HepG2 (cell line): ENCODE results near the gene ZNF512B. TPM values are rescaled to one million over a fixed set of nuclear protein-coding genes. Genes with fewer than 3 reads are reported as not detected.
A peak's percentile ranks its signal among the peaks of the same experiment; 100 is the strongest.

Experiments used
- AHR ChIP-seq: IDR thresholded peaks from 2 replicates; pipeline ENCODE4 v1.6.1; 2018; ENCODE audit warnings: missing genetic modification reagents, missing compliant biosample characterization
- ARNTL ChIP-seq: sonication (generic); formaldehyde crosslinking; IDR thresholded peaks from 2 replicates; pipeline ENCODE4 v1.4.0; 2020; ENCODE audit warnings: mild to moderate bottlenecking, missing genetic modification reagents
- BRD4 ChIP-seq: sonication (generic); formaldehyde crosslinking; IDR thresholded peaks from 2 replicates; pipeline ENCODE4 v1.4.0; 2020; ENCODE audit warnings: missing genetic modification reagents
- EZH2 ChIP-seq: conservative IDR thresholded peaks from 2 replicates; pipeline ENCODE4 v1.6.1; 2012; ENCODE audit warnings: mild to moderate bottlenecking, low read depth, low read length, moderate library complexity
- FOXC1 ChIP-seq: sonication (generic); formaldehyde crosslinking; IDR thresholded peaks from 2 replicates; pipeline ENCODE4 v1.8.0; 2022; ENCODE audit warnings: mild to moderate bottlenecking, missing genetic modification reagents, borderline replicate concordance
- FOXJ3 ChIP-seq: sonication (generic); formaldehyde crosslinking; IDR thresholded peaks from 2 replicates; pipeline ENCODE4 v1.4.0; 2020; ENCODE audit warnings: missing genetic modification reagents, mild to moderate bottlenecking, borderline replicate concordance
- HOXA9 ChIP-seq: sonication (generic); formaldehyde crosslinking; IDR thresholded peaks from 2 replicates; pipeline ENCODE4 v1.8.1; 2022; ENCODE audit warnings: missing genetic modification reagents, mild to moderate bottlenecking, moderate library complexity, borderline replicate concordance
- MED8 ChIP-seq: sonication (generic); formaldehyde crosslinking; IDR thresholded peaks from 2 replicates; pipeline ENCODE4 v1.8.1; 2023; ENCODE audit warnings: mild to moderate bottlenecking, missing genetic modification reagents; ENCODE audit not compliant: insufficient replicate concordance
- RORA ChIP-seq: sonication (generic); formaldehyde crosslinking; IDR thresholded peaks from 2 replicates; pipeline ENCODE4 v1.5.0; 2020; ENCODE audit warnings: mild to moderate bottlenecking, missing genetic modification reagents, moderate library complexity
- SP5 ChIP-seq: IDR thresholded peaks from 2 replicates; pipeline ENCODE4 v1.6.1; 2016; ENCODE audit warnings: low read depth, borderline replicate concordance
- TCF7 ChIP-seq: sonication (generic); IDR thresholded peaks from 2 replicates; pipeline ENCODE4 v1.6.1; 2016; ENCODE audit warnings: antibody characterized with exemption, low read depth
- ZFP41 ChIP-seq: sonication (generic); formaldehyde crosslinking; IDR thresholded peaks from 2 replicates; pipeline ENCODE4 v1.4.0; 2020; ENCODE audit warnings: mild to moderate bottlenecking, missing genetic modification reagents, borderline replicate concordance
- ZFP62 ChIP-seq: sonication (generic); formaldehyde crosslinking; IDR thresholded peaks from 2 replicates; pipeline ENCODE4 v1.4.0; 2020; ENCODE audit warnings: missing genetic modification reagents
- ZFX ChIP-seq: sonication (generic); formaldehyde crosslinking; IDR thresholded peaks from 2 replicates; pipeline ENCODE4 v1.4.0; 2020; ENCODE audit warnings: mild to moderate bottlenecking, low read depth, missing genetic modification reagents, moderate library complexity
- ZNF709 ChIP-seq: sonication (generic); formaldehyde crosslinking; IDR thresholded peaks from 2 replicates; pipeline ENCODE4 v1.5.0; 2020; ENCODE audit warnings: mild to moderate bottlenecking, missing genetic modification reagents
- ZNF776 ChIP-seq: sonication (generic); formaldehyde crosslinking; IDR thresholded peaks from 2 replicates; pipeline ENCODE4 v1.4.0; 2020; ENCODE audit warnings: mild to moderate bottlenecking, missing genetic modification reagents
- ZNF788 ChIP-seq: sonication (generic); formaldehyde crosslinking; IDR thresholded peaks from 2 replicates; pipeline ENCODE4 v1.5.0; 2020; ENCODE audit warnings: mild to moderate bottlenecking, missing genetic modification reagents, borderline replicate concordance
- polyA plus RNA-seq, 8 experiments: library from polyadenylated mRNA; depleted of rRNA in 3 of 8; stranded (reverse) in 7 of 8; unstranded in 1 of 8; fragments of >200 nt; fragmentation: Illumina TruSeq in 4 of 8; extraction: Trizol in 4 of 8; gene quantifications; 2 replicates each; pipeline versions ENCODE4 v1.2.1 to v1.2.3, GENCODE V29; 2011 to 2016; ENCODE audit warnings: low read depth in 4 of 8, missing spikeins in 1 of 8, mixed read lengths in 1 of 8; ENCODE audit not compliant: insufficient read depth in 1 of 8
- total RNA-seq, 5 experiments: library from RNA; depleted of rRNA; stranded (reverse); fragments of >200 nt; fragmentation: Illumina TruSeq; extraction: Trizol; gene quantifications; 2 replicates each; pipeline ENCODE4 v1.2.3, GENCODE V29; 2016; ENCODE audit warnings: low read depth in 1 of 5
- TF ChIP-seq, protein P1 (sequence below): IDR thresholded peaks from 2 replicates; pipeline ENCODE4 v1.6.1; 2016; ENCODE audit warnings: low read depth, missing genetic modification reagents, missing compliant biosample characterization
- TF ChIP-seq, protein P2 (sequence below): sonication (generic); formaldehyde crosslinking; IDR thresholded peaks from 2 replicates; pipeline ENCODE4 v1.4.0; 2020; ENCODE audit warnings: missing genetic modification reagents, borderline replicate concordance
- TF ChIP-seq, protein P3 (sequence below): IDR thresholded peaks from 2 replicates; pipeline ENCODE4 v1.6.1; 2016; ENCODE audit warnings: low read depth
- TF ChIP-seq, protein P4 (sequence below): sonication (generic); formaldehyde crosslinking; IDR thresholded peaks from 2 replicates; pipeline ENCODE4 v1.5.0; 2020; ENCODE audit warnings: missing genetic modification reagents

ZNF512B gene
- total and polyA plus RNA-seq, 2 of the 13 experiments (the other 11 are each of a cell fraction or from before 2014, with no cell fraction given): 11.5 to 30.6 TPM

DNA sequence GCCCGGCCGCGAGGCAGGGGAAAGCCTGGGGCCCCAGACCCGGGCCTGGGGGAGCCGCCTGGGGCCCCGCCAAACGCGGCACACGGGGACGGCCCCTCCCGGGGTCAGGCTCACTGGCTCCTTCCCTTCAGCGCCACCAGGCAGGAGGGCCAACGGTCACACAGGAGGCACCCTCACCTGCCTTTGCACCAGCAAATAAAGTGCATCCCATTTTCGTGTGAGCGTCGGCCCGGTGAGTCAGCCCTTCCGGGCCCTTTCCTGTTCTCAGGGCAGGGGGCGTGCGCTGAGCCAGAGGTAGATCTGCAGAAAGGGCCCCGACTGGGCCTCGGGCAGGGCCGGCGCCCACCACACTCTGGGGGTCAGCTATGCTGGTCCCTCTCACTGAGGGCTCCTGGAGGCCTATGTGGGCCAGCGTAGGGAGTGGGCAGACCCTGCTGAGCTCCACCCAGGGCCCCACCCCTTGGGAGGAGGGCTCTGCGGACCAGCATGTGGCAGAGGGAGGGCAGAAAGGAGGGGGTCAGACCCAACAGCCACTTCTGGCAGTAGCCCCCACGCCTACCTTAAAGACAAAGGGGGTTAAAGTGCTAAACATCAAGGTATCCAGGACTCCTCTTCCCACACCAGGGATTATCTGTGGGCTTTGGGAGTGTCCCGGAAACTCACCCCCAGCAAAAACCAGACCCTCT lies 12.6 kb downstream of the ZNF512B start (continued):
- TF ChIP-seq ZNF709: no peak
- no peak for TF ChIP-seq MED8 (CRISPR knock-in tag)
- TF ChIP-seq RORA (CRISPR knock-in tag): no peak
- TF ChIP-seq, protein P1, sequence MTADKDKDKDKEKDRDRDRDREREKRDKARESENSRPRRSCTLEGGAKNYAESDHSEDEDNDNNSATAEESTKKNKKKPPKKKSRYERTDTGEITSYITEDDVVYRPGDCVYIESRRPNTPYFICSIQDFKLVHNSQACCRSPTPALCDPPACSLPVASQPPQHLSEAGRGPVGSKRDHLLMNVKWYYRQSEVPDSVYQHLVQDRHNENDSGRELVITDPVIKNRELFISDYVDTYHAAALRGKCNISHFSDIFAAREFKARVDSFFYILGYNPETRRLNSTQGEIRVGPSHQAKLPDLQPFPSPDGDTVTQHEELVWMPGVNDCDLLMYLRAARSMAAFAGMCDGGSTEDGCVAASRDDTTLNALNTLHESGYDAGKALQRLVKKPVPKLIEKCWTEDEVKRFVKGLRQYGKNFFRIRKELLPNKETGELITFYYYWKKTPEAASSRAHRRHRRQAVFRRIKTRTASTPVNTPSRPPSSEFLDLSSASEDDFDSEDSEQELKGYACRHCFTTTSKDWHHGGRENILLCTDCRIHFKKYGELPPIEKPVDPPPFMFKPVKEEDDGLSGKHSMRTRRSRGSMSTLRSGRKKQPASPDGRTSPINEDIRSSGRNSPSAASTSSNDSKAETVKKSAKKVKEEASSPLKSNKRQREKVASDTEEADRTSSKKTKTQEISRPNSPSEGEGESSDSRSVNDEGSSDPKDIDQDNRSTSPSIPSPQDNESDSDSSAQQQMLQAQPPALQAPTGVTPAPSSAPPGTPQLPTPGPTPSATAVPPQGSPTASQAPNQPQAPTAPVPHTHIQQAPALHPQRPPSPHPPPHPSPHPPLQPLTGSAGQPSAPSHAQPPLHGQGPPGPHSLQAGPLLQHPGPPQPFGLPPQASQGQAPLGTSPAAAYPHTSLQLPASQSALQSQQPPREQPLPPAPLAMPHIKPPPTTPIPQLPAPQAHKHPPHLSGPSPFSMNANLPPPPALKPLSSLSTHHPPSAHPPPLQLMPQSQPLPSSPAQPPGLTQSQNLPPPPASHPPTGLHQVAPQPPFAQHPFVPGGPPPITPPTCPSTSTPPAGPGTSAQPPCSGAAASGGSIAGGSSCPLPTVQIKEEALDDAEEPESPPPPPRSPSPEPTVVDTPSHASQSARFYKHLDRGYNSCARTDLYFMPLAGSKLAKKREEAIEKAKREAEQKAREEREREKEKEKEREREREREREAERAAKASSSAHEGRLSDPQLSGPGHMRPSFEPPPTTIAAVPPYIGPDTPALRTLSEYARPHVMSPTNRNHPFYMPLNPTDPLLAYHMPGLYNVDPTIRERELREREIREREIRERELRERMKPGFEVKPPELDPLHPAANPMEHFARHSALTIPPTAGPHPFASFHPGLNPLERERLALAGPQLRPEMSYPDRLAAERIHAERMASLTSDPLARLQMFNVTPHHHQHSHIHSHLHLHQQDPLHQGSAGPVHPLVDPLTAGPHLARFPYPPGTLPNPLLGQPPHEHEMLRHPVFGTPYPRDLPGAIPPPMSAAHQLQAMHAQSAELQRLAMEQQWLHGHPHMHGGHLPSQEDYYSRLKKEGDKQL (CRISPR knock-in tag): no peak
- no peak for TF ChIP-seq EZH2
- TF ChIP-seq, protein P2, sequence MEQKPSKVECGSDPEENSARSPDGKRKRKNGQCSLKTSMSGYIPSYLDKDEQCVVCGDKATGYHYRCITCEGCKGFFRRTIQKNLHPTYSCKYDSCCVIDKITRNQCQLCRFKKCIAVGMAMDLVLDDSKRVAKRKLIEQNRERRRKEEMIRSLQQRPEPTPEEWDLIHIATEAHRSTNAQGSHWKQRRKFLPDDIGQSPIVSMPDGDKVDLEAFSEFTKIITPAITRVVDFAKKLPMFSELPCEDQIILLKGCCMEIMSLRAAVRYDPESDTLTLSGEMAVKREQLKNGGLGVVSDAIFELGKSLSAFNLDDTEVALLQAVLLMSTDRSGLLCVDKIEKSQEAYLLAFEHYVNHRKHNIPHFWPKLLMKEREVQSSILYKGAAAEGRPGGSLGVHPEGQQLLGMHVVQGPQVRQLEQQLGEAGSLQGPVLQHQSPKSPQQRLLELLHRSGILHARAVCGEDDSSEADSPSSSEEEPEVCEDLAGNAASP (CRISPR knock-in tag): peak; percentile 51; the same call in 1 of the 2 replicates
- TF ChIP-seq ZFP41 (CRISPR knock-in tag): no peak
- peak; percentile 60; the same call in 1 of the 2 replicates for TF ChIP-seq SP5 (CRISPR knock-in tag)
- TF ChIP-seq ZNF776 (CRISPR knock-in tag): peak; percentile 79; the same call in 1 of the 2 replicates
- TF ChIP-seq ZFP62 (CRISPR knock-in tag): no peak
- no peak for TF ChIP-seq BRD4 (CRISPR knock-in tag)
- no peak for TF ChIP-seq HOXA9 (CRISPR knock-in tag)
- TF ChIP-seq, protein P3, sequence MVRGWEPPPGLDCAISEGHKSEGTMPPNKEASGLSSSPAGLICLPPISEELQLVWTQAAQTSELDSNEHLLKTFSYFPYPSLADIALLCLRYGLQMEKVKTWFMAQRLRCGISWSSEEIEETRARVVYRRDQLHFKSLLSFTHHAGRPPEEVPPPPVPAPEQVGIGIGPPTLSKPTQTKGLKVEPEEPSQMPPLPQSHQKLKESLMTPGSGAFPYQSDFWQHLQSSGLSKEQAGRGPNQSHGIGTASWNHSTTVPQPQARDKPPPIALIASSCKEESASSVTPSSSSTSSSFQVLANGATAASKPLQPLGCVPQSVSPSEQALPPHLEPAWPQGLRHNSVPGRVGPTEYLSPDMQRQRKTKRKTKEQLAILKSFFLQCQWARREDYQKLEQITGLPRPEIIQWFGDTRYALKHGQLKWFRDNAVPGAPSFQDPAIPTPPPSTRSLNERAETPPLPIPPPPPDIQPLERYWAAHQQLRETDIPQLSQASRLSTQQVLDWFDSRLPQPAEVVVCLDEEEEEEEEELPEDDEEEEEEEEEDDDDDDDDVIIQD: peak; percentile 58; the same call in 1 of the 2 replicates
- TF ChIP-seq AHR (CRISPR knock-in tag): peak; percentile 91; the same call in 1 of the 2 replicates
- no peak for TF ChIP-seq ARNTL (CRISPR knock-in tag)
- TF ChIP-seq, protein P4, sequence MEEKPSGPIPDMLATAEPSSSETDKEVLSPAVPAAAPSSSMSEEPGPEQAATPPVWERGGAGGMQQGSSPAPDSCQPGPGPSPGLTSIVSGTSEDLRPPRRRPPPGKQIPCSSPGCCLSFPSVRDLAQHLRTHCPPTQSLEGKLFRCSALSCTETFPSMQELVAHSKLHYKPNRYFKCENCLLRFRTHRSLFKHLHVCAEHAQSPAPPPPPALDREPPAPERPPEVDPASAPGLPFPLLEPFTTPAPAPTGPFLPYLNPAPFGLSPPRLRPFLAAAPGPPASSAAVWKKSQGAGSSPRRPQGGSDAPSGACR (CRISPR knock-in tag): peak; percentile 59; the same call in 1 of the 2 replicates
- TF ChIP-seq FOXJ3 (CRISPR knock-in tag): no peak
- peak; percentile 86; the same call in 1 of the 2 replicates for TF ChIP-seq FOXC1 (CRISPR knock-in tag)
- peak; percentile 88 for TF ChIP-seq ZNF788 (CRISPR knock-in tag)
- peak; percentile 98 for TF ChIP-seq ZFX (CRISPR knock-in tag)
- no peak for TF ChIP-seq TCF7
